Measurements from ENCODE around the gene MORN1. TPM values are rescaled to one million over a fixed set of nuclear protein-coding genes. Genes with fewer than 3 reads are reported as not detected.

MORN1 gene
- total and polyA plus RNA-seq, 10 donors: 1.9 to 13.5 (median 6.9) TPM

DNA sequence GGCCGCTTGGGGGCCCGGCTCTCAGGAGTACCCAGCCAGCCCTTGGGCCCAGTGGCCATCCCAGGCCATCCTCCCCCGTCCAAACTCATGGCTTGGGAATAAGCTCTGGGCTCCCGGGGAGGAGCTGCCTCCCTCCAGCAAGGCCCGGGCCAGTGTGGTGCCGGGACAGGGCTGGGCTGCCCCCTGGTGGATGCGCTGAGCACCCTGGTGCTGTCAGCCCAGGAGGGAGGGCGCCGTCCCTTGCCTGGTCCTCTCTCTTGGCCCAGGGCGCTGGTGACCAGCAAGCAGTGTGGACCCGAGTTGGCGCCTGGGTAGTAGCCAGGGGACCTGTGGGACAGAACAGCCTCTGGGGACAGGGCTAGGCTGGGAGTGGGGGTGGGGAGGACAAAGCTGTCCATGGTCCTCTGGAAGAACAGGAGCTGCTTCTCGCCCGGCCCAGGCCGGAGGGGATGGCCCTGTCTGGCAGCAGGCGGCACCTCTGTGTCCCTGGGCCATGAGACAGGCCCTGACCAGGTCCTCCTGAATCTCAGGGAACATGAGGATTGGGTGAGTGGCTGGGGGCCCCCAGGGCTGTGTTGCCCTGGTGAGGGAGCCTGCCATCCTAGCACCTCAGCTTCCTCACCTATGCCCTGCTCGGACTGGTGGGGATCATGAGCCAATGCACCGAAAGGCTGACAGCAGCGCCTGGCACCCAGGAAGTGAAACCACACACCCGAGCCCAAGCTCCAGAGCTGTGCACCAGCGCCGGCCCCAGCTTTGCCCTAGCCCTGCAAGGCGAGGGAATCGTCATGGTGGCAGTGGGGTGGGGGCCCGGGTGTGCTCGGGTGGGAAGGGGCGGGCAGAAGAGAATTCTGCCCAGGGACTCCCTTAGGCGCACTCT, 9.4 kb downstream of the MORN1 start:
- H3K4me1 ChIP-seq: peaks cover 0 to 32% (median 15%) of the 10 kb centered on the region in 6 donors
- peak overlapping the region in 2 of 8 donors; percentile 27 to 43 for H3K27ac ChIP-seq
- peaks cover 0 to 4% (median 0%) of the 10 kb centered on the region in 6 donors for H3K36me3 ChIP-seq
- TF ChIP-seq POLR2AphosphoS5 (IDR thresholded peaks at IDR 0.05) (peak; percentile 32 to 79 (median 73)), CTCF (IDR thresholded peaks at IDR 0.05 in 8 of 11, conservative IDR thresholded peaks at IDR 0.05 in 3 of 11) (peak; percentile 87 to 96 (median 93)), POLR2A (IDR thresholded peaks at IDR 0.05) (no peak)
- peak; percentile 95 for DNase-seq
- 45 to 60% (median 54%) methylated on average over 13 to 28 of the region's 28 CpGs for WGBS, 5 donors
- intact Hi-C loops (cut with DNase I; ENCODE audit: low total_unique reads): loop anchor here (2.0 kb wide), 1 partner anchor 187 kb away; the partner anchor contains the start of gene FAAP20
- no peaks in the 10 kb centered on the region for H3K27me3 ChIP-seq (replicated peaks in 1 of 7)
- no peak overlapping the region for H3K4me3 ChIP-seq
- no peaks in the 10 kb centered on the region for H3K9me3 ChIP-seq

GRCh38 chr1:2380816-2381591, 10.3 kb downstream of the MORN1 start:
- TF ChIP-seq POLR2AphosphoS5 (IDR thresholded peaks at IDR 0.05): peak in 1 of 3 donors; percentile 40
- TF ChIP-seq CTCF (IDR thresholded peaks at IDR 0.05 in 8 of 11, conservative IDR thresholded peaks at IDR 0.05 in 3 of 11): no peak
- DNase-seq: peak; percentile 75
- peak overlapping the region in 2 of 8 donors; percentile 21 to 43 for H3K27ac ChIP-seq
- no peaks in the 10 kb centered on the region for H3K27me3 ChIP-seq (replicated peaks in 1 of 7)
- H3K9me3 ChIP-seq: no peaks in the 10 kb centered on the region
- no peaks in the 10 kb centered on the region for H3K36me3 ChIP-seq
- WGBS, 5 donors: 82 to 88% (median 87%) methylated on average over 16 to 32 of the region's 32 CpGs
- peaks cover 0 to 32% (median 15%) of the 10 kb centered on the region in 6 donors for H3K4me1 ChIP-seq
- no peak overlapping the region for H3K4me3 ChIP-seq
- intact Hi-C loops (cut with DNase I; ENCODE audit: low total_unique reads): no loop called here

- peak; percentile 73 for DNase-seq
- Histone ChIP-seq H3K36me3 (no peaks in the 10 kb centered on the region), H3K27ac (peak overlapping the region in 1 of 8 donors; percentile 19), H3K4me1 (peaks cover 0 to 32% (median 15%) of the 10 kb centered on the region in 6 donors), H3K9me3 (no peaks in the 10 kb centered on the region), H3K4me3 (no peak overlapping the region), H3K27me3 (replicated peaks in 1 of 7) (no peaks in the 10 kb centered on the region)
- intact Hi-C loops (cut with DNase I; ENCODE audit: low total_unique reads): no loop called here
- 71 to 89% (median 83%) methylated on average over 23 of the region's 23 CpGs for WGBS, 5 donors
- peak in 1 of 3 donors; percentile 21 for TF ChIP-seq POLR2AphosphoS5 (IDR thresholded peaks at IDR 0.05)
- TF ChIP-seq POLR2A (IDR thresholded peaks at IDR 0.05): no peak
These were observed 11.5 kb downstream of the MORN1 start for GRCh38 chr1:2379733-2380404.

GRCh38 chr1:2378956-2379732, 12.2 kb downstream of the MORN1 start:
- Histone ChIP-seq H3K36me3 (no peaks in the 10 kb centered on the region), H3K9me3 (no peaks in the 10 kb centered on the region), H3K27me3 (replicated peaks in 1 of 7) (no peaks in the 10 kb centered on the region), H3K4me1 (peaks cover 0 to 32% (median 15%) of the 10 kb centered on the region in 6 donors), H3K4me3 (no peak overlapping the region), H3K27ac (peak overlapping the region in 1 of 8 donors; percentile 19)
- peak; percentile 64 for DNase-seq
- TF ChIP-seq CTCF (IDR thresholded peaks at IDR 0.05 in 8 of 11, conservative IDR thresholded peaks at IDR 0.05 in 3 of 11) (no peak), POLR2A (IDR thresholded peaks at IDR 0.05) (no peak), POLR2AphosphoS5 (IDR thresholded peaks at IDR 0.05) (no peak)
- intact Hi-C loops (cut with DNase I; ENCODE audit: low total_unique reads): no loop called here
- WGBS, 5 donors: 81 to 89% (median 86%) methylated on average over 18 of the region's 18 CpGs
